ENCODE measurements around the gene PRRT4.
A peak's percentile ranks its signal among the peaks of the same experiment; 100 is the strongest.

Gene PRRT4

GRCh38 chr7:128344431-128344774 lies 17.1 kb downstream of the PRRT4 start:
- no peak for DNase-seq (ENCODE audit: low spot score)

DNA sequence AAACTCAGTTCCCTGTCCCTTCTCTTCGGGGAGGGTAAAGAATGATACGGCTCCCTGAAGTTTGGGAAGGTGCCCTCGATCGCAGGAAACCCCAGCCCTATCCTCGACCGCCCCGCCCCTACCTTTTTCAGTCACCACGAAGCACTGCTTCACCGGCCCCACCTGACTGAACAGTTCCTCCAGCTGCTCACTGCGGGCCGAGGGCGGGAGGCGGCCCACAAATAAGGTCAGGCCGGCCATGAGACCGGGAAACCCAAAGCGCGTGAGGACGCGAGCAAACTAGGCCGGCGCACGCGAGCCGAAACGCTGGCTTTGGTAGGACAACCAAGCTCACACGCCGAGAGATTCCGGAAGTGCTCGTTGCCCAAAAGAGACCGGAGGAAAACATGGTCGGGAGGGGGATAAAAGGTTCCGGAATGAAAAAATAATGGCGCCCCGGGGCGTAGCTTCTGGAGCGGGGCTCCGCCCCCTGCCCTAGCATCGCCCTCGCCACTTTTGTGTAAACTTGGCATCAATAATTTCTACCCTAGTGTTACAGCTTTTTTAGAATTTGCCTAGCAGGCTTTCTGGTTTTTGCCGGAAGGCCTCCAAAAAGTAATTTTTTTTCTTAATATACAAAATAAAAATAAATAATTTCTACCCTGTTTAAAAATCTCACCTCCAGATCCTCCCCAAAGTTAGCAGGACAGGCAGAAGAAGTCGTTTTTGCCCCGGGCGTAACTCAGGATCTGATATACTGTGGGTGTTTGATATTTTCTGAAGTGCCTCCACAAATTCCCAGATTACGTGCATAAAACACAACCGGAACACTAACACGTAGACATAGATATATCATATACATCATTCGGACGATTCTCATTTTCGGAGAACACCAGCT lies 17.7 kb downstream of the PRRT4 start, which contains the start of gene RBM28:
TSS of gene RBM28 (minus strand) at position 355 of the 877 bp plus-strand sequence. CDS start at position 240, 115 bp downstream.
- peak; percentile 89 for DNase-seq (ENCODE audit: low spot score)

- DNase-seq (ENCODE audit: low spot score) = no peak
Observed at GRCh38 chr7:128341733-128342132, 19.8 kb downstream of the PRRT4 start.

- DNase-seq (ENCODE audit: low spot score) = no peak
Observed at GRCh38 chr7:128335730-128336129, 25.8 kb downstream of the PRRT4 start.

- no peak for DNase-seq (ENCODE audit: low spot score)
Observed at GRCh38 chr7:128324368-128324680, 37.2 kb downstream of the PRRT4 start.

GRCh38 chr7:128323459-128324367 lies 37.8 kb downstream of the PRRT4 start:
- DNase-seq (ENCODE audit: low spot score) = no peak

DNA sequence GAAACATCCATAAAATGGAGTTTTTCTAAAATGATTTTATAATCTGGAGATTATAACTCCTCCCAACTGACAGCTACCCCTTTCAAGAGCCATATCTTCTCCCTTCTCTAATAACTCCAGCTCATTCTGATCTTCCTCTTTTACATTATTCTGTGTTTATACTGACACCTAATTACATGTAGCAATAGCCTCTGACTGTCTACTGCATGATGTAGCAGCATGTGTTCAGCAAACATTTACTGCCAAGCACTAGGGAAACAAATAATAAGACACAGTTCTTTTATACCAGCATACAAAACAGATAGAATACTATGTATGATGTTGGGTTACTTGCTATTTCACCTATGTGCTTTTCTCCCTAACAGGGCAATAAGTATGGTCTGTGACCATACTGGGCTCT lies 38.5 kb downstream of the PRRT4 start:
- DNase-seq (ENCODE audit: low spot score) = no peak

GRCh38 chr7:128322040-128322643 lies 39.3 kb downstream of the PRRT4 start:
- peak; percentile 33 for DNase-seq (ENCODE audit: low spot score)

GRCh38 chr7:128321044-128321422 lies 40.5 kb downstream of the PRRT4 start:
- no peak for DNase-seq (ENCODE audit: low spot score)

DNA sequence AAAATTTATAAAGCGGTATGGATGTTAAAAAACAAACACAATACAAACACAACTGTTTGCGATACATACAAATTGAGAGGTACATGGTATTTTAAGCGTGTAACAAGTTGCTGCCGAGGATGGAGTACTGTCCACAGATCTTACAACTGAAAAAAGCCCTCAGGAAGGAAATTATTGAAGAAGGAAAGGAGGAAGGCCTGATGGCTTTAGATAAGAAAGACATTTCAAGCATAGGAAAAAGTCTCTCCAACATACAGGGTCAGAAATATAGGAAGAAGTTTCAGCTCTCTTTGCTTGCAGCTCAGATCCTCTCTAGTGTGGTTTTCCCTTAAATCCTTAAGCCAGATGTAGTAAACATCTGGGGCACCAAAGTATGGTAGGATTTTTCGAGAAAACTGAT lies 42.8 kb downstream of the PRRT4 start:
- DNase-seq (ENCODE audit: low spot score) = no peak

DNA sequence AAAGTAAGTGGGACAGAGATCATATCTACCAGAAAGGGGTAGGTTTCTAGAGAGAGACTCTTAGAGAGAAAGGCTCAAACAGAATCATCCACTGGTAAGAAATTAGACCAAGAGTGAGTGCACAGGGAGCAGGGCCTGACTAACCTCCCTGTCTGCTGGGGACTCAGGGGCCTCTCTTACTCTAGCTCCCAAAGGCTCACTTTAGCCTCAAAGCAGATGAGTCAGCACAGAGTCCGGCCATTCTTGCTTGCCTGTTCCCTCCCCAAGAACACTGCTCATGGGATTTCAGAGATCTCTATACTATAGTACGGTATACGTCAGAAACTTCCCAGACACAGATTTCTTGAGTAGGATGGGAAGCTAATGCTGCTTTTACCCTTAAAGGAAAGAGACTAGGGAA lies 50.5 kb downstream of the PRRT4 start:
- no peak for DNase-seq (ENCODE audit: low spot score)

- DNase-seq (ENCODE audit: low spot score) = no peak
Observed at GRCh38 chr7:128310499-128310898, 51.0 kb downstream of the PRRT4 start.

- no peak for DNase-seq (ENCODE audit: low spot score)
Observed at GRCh38 chr7:128309976-128310375, 51.5 kb downstream of the PRRT4 start.

DNA sequence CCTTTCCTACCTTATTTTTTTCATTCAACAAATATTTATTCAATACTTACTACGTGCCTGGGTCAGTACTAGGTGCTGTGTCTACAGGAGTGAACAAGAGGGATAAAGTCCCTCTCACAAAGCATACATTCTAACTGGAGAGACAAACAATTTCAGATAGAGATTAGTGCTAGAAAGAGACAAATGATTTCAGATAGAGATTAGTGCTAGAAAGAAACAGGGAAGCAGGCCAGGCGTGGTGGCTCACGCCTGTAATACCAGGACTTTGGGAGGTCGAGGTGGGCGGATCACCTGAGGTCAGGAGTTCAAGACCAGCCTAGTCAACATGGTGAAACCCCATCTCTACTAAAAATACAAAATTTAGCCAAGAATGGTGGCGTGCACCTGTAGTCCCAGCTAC lies 52.4 kb downstream of the PRRT4 start:
- DNase-seq (ENCODE audit: low spot score) = no peak

DNA sequence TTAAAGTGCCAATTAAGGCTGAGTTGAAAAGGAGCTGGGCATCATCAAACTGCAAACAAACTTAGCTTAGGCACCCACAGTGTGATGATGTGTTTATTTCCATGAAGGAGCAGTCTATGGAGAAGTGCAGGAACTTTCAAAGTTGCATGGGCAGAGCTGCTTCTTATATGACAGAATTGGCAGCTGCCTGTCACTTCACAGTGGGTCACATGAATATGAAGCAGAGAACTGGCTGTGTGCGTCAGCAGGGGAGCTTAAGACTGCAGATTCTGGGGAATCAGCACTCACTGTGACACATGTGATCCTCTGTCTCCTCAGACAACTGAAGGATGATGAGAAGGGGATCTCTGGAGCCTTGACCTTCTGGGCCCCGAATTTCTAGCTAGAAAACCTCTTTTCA lies 54.4 kb downstream of the PRRT4 start:
- no peak for DNase-seq (ENCODE audit: low spot score)

- no peak for DNase-seq (ENCODE audit: low spot score)
Observed at GRCh38 chr7:128304212-128304611, 57.3 kb downstream of the PRRT4 start.

GRCh38 chr7:128303643-128304042 lies 57.8 kb downstream of the PRRT4 start:
- no peak for DNase-seq (ENCODE audit: low spot score)

DNA sequence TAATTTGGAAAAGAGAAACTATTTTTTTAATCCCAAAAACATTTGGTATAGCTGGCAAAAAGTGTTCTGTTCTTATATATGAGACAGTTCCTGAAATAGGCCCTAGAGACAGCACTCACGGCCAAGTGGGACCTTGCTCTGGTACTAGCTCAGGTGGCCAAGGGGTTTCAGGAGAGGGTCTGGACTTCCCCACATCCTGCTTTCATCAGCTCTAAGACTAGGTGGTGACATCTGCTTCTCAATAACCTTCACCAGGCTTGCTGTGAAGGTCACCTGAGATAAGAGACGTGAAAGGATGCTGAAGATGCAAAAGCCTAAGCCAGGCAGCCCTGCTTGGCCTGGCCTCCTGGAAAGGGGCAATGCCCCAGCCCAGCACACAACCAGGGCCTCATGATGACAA lies 58.4 kb downstream of the PRRT4 start:
- DNase-seq (ENCODE audit: low spot score) = no peak

DNA sequence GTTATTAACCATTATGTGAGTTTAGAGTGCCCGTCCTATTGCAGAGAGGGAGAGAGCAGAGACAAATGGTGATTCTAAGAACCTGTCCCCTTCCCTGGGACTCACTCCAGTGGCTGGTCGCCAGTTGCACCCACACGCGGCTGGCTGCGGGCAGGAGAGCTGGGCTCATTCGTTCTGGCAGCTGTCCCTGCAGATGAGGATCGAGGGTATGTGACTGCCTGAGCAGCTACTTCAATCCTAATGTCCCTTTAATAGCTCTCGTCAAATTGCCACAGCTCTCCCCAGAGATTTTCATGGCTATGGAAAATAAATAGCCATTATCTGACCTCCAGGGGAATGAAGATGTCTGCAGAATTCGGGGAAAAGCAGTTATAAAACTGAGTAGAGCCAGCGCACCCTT lies 59.4 kb downstream of the PRRT4 start:
- DNase-seq (ENCODE audit: low spot score) = no peak
